H9 (cell line): ENCODE data around the gene PWWP2B. TPM values are rescaled to one million over a fixed set of nuclear protein-coding genes. Genes with fewer than 3 reads are reported as not detected.

ENCODE experiments used
- DNase-seq: peaks from one replicate; pipeline ENCODE4 v3.0.0-alpha.2; 2017
- H2AFZ ChIP-seq: one replicate; pipeline ENCODE4 v1.6.1; 2013; ENCODE audit warnings: mild to moderate bottlenecking, low read length, control low read depth, moderate library complexity
- H2AK5ac ChIP-seq: 2 replicates; pipeline ENCODE4 v1.6.1; 2013; ENCODE audit warnings: low read length, control low read depth, mixed read lengths; ENCODE audit not compliant: insufficient read length
- H2BK120ac ChIP-seq: one replicate; pipeline ENCODE4 v1.6.1; 2013; ENCODE audit warnings: low read depth, mild to moderate bottlenecking, low read length, control low read depth, inconsistent platforms; ENCODE audit not compliant: poor library complexity, severe bottlenecking
- H2BK12ac ChIP-seq: 2 replicates; pipeline ENCODE4 v1.6.1; 2013; ENCODE audit warnings: low read length, control low read depth, mixed read lengths, low read depth; ENCODE audit not compliant: insufficient read length
- H2BK15ac ChIP-seq: 2 replicates; pipeline ENCODE4 v1.6.1; 2013; ENCODE audit warnings: low read depth, low read length, control low read depth
- H2BK20ac ChIP-seq: one replicate; pipeline ENCODE4 v1.6.1; 2013; ENCODE audit warnings: low read depth, mild to moderate bottlenecking, low read length, control low read depth, inconsistent platforms; ENCODE audit not compliant: poor library complexity, severe bottlenecking
- H2BK5ac ChIP-seq: 2 replicates; pipeline ENCODE4 v1.6.1; 2013; ENCODE audit warnings: low read length, control low read depth, mixed read lengths; ENCODE audit not compliant: insufficient read length
- H3K14ac ChIP-seq: 2 replicates; pipeline ENCODE4 v1.6.1; 2013; ENCODE audit warnings: low read length, control low read depth; ENCODE audit not compliant: insufficient read depth
- H3K18ac ChIP-seq: 2 replicates; pipeline ENCODE4 v1.6.1; 2013; ENCODE audit warnings: low read depth, mild to moderate bottlenecking, mixed read lengths, low read length, control low read depth; ENCODE audit not compliant: insufficient read length
- H3K23ac ChIP-seq: 2 replicates; pipeline ENCODE4 v1.6.1; 2013; ENCODE audit warnings: low read length, control low read depth, mixed read lengths, low read depth; ENCODE audit not compliant: insufficient read length
- H3K23me2 ChIP-seq: 2 replicates; pipeline ENCODE4 v1.6.1; 2013; ENCODE audit warnings: low read depth, mild to moderate bottlenecking, mixed read lengths, low read length, control low read depth; ENCODE audit not compliant: insufficient read length, poor library complexity, severe bottlenecking
- H3K27ac ChIP-seq: 2 replicates; pipeline ENCODE4 v1.5.1; 2013; ENCODE audit warnings: low read length, control low read depth, mixed read lengths, low read depth; ENCODE audit not compliant: insufficient read length
- H3K27me3 ChIP-seq: 2 replicates; pipeline ENCODE4 v1.6.1; 2013; ENCODE audit warnings: low read length, control low read depth, inconsistent platforms; ENCODE audit not compliant: insufficient read depth
- H3K4ac ChIP-seq: 2 replicates; pipeline ENCODE4 v1.6.1; 2013; ENCODE audit warnings: low read depth, mild to moderate bottlenecking, control low read depth, inconsistent platforms, low read length, moderate library complexity
- H3K4me1 ChIP-seq: 2 replicates; pipeline ENCODE4 v1.6.1; 2013; ENCODE audit warnings: low read length, control low read depth, inconsistent platforms; ENCODE audit not compliant: insufficient read depth
- H3K4me2 ChIP-seq: 2 replicates; pipeline ENCODE4 v1.6.1; 2013; ENCODE audit warnings: low read length, control low read depth, mixed read lengths; ENCODE audit not compliant: insufficient read length, insufficient read depth
- H3K56ac ChIP-seq: 2 replicates; pipeline ENCODE4 v1.6.1; 2013; ENCODE audit warnings: low read depth, mild to moderate bottlenecking, mixed read lengths, low read length, control low read depth; ENCODE audit not compliant: insufficient read length
- H3K79me1 ChIP-seq: 2 replicates; pipeline ENCODE4 v1.6.1; 2013; ENCODE audit warnings: low read depth, mild to moderate bottlenecking, moderate library complexity, low read length, control low read depth, inconsistent platforms; ENCODE audit not compliant: insufficient read depth, poor library complexity, severe bottlenecking
- H3K79me2 ChIP-seq: 2 replicates; pipeline ENCODE4 v1.6.1; 2013; ENCODE audit warnings: low read length, control low read depth, inconsistent platforms; ENCODE audit not compliant: insufficient read depth
- H3K9ac ChIP-seq: 2 replicates; pipeline ENCODE4 v1.6.1; 2013; ENCODE audit warnings: low read length, control low read depth, mixed read lengths; ENCODE audit not compliant: insufficient read length; ENCODE audit errors: extremely low read depth
- H3K9me3 ChIP-seq: one replicate; pipeline ENCODE4 v1.6.1; 2013; ENCODE audit warnings: low read depth, low read length, inconsistent platforms; ENCODE audit not compliant: control insufficient read depth
- H3T11ph ChIP-seq: one replicate; pipeline ENCODE4 v1.6.1; 2013; ENCODE audit warnings: mild to moderate bottlenecking, low read length, control low read depth, inconsistent platforms
- H4K20me1 ChIP-seq: one replicate; pipeline ENCODE4 v1.6.1; 2013; ENCODE audit not compliant: control insufficient read depth, insufficient read length, insufficient read depth
- H4K5ac ChIP-seq: 2 replicates; pipeline ENCODE4 v1.6.1; 2013; ENCODE audit warnings: low read depth, mild to moderate bottlenecking, mixed read lengths, low read length, control low read depth; ENCODE audit not compliant: insufficient read length
- H4K8ac ChIP-seq: replicated peaks from 2 replicates; pipeline ENCODE4 v1.6.1; 2013; ENCODE audit warnings: low read length, control low read depth, mixed read lengths, low read depth; ENCODE audit not compliant: insufficient read length
- H4K91ac ChIP-seq: 2 replicates; pipeline ENCODE4 v1.6.1; 2013; ENCODE audit warnings: low read depth, mild to moderate bottlenecking, moderate library complexity, mixed read lengths, low read length, control low read depth; ENCODE audit not compliant: insufficient read length
- H3K27ac Mint-ChIP-seq, 3 experiments: 2 replicates in 2 of 3; 3 replicates in 1 of 3; pipeline ENCODE4 v1.8.0; 2020 to 2021; ENCODE audit warnings: mixed read lengths in 3 of 3, mild to moderate bottlenecking in 1 of 3, moderate library complexity in 1 of 3
- H3K27me3 Mint-ChIP-seq: 2 replicates; pipeline ENCODE4 v1.8.0; 2021; ENCODE audit warnings: low read depth, mild to moderate bottlenecking, moderate library complexity, mixed read lengths
- H3K36me3 Mint-ChIP-seq, 3 experiments: 2 replicates in 2 of 3; 3 replicates in 1 of 3; pipeline ENCODE4 v1.8.0; 2020 to 2021; ENCODE audit warnings: low read depth in 3 of 3, mixed read lengths in 3 of 3; ENCODE audit not compliant: insufficient read depth in 1 of 3
- H3K4me1 Mint-ChIP-seq, 2 experiments: 2 replicates each; pipeline ENCODE4 v1.8.0; 2020; ENCODE audit warnings: mixed read lengths in 2 of 2
- H3K4me3 Mint-ChIP-seq, 2 experiments: 2 replicates in 1 of 2; 3 replicates in 1 of 2; pipeline ENCODE4 v1.8.0; 2020 to 2021; ENCODE audit warnings: mild to moderate bottlenecking in 2 of 2, mixed read lengths in 2 of 2, moderate library complexity in 1 of 2
- H3K9me3 Mint-ChIP-seq, 2 experiments: 2 replicates in 1 of 2; 3 replicates in 1 of 2; pipeline ENCODE4 v1.8.0; 2020; ENCODE audit warnings: mild to moderate bottlenecking in 2 of 2, mixed read lengths in 2 of 2, moderate library complexity in 1 of 2
- WGBS: extraction: QIAGEN DNeasy Blood & Tissue Kit; methylation state at CpG from one replicate; pipeline ENCODE4 v1.1.7; 2013; ENCODE audit warnings: missing lambda C conversion rate, low lambda C conversion rate, mixed read lengths; ENCODE audit not compliant: insufficient read length; ENCODE audit errors: extremely low coverage; 5-methylcytosine and 5-hydroxymethylcytosine counted together
- total RNA-seq: library from RNA; stranded (reverse); gene quantifications from 2 replicates; pipeline ENCODE4 v1.2.1, GENCODE V29; 2021
- TF ChIP-seq, protein P1 (sequence below): fragments of 200-600 bp; sonication (generic); conservative IDR thresholded peaks from 3 replicates; pipeline ENCODE4 v1.8.0; 2021; ENCODE audit warnings: antibody characterized with exemption, mild to moderate bottlenecking

Gene PWWP2B
- total RNA-seq, 1 experiment from 2014 or later: 10.0 TPM

DNA sequence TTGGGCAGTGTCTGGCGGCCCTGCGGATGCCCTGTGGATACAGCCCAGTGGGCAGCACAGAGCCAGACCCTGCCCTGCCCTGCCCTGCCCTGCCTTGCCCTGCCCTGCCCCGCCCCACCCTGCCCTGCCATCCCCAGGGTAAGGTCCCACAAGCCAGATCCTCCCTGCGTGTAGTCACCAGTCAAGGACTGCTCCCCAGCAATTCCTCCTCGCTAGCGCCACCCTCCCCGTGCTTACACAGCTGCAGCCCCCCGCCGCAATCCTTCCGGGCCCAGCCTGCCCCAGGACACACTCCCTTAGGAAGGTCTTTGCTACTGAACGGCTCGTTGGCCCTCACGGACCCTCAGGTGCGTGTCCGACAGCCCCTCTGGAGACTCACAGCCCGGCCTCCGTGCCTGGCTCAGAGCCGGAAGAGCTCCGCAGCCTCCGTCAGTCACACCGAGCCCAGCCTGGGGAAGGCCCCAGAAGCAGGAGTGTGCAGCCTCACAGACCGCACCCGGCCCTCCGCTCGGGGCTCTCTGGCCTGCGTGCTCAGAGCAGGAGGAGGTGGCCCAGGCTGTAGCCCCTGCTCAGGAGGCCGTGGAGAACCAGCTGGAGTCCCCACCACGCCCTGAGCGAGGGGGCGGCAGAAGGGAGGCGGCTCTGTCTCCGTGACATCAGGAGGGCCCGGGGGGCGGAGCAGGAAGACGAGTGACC is 68.3 kb downstream of the PWWP2B start:
- H3K27ac Mint-ChIP-seq: peak overlapping the region in 1 of 3 experiments; percentile 59; a peak in 1 of 7 replicates
- WGBS: no CpG with 5 or more reads among the region's 35 CpGs
- H3K4ac ChIP-seq: no peak overlapping the region

More for the DNA sequence above, 68.3 kb downstream of the PWWP2B start:
- no peak overlapping the region for H3K9ac ChIP-seq
- Mint-ChIP-seq H3K36me3 (no peaks in the 10 kb centered on the region), H3K4me3 (no peak overlapping the region), H3K9me3 (no peaks in the 10 kb centered on the region), H3K27me3 (no peaks in the 10 kb centered on the region; the same call in 1 of the 2 replicates), H3K4me1 (peaks cover 3 to 15% of the 10 kb centered on the region in 2 experiments; a peak in 3 of 4 replicates)
- no peak for DNase-seq
- H4K8ac ChIP-seq: no peak overlapping the region
- no peaks in the 10 kb centered on the region for H3K79me1 ChIP-seq
- no peak overlapping the region for H3K23ac ChIP-seq
- H3K18ac ChIP-seq: peak overlapping the region; percentile 13
- no peak overlapping the region for H3K56ac ChIP-seq
- H2BK20ac ChIP-seq: no peak overlapping the region
- H4K20me1 ChIP-seq: no peaks in the 10 kb centered on the region
- no peak overlapping the region for H2BK15ac ChIP-seq
- no peaks in the 10 kb centered on the region for H3K23me2 ChIP-seq
- H2AFZ ChIP-seq: no peak overlapping the region
- H3K79me2 ChIP-seq: no peaks in the 10 kb centered on the region
- no peaks in the 10 kb centered on the region for H3K9me3 ChIP-seq
- no peak overlapping the region for H3K27ac ChIP-seq
- TF ChIP-seq, protein P1, sequence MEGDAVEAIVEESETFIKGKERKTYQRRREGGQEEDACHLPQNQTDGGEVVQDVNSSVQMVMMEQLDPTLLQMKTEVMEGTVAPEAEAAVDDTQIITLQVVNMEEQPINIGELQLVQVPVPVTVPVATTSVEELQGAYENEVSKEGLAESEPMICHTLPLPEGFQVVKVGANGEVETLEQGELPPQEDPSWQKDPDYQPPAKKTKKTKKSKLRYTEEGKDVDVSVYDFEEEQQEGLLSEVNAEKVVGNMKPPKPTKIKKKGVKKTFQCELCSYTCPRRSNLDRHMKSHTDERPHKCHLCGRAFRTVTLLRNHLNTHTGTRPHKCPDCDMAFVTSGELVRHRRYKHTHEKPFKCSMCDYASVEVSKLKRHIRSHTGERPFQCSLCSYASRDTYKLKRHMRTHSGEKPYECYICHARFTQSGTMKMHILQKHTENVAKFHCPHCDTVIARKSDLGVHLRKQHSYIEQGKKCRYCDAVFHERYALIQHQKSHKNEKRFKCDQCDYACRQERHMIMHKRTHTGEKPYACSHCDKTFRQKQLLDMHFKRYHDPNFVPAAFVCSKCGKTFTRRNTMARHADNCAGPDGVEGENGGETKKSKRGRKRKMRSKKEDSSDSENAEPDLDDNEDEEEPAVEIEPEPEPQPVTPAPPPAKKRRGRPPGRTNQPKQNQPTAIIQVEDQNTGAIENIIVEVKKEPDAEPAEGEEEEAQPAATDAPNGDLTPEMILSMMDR: peak; percentile 30; the same call in 2 of the 3 replicates
- no peak overlapping the region for H3K4me2 ChIP-seq
- no peak overlapping the region for H3K14ac ChIP-seq
- no peaks in the 10 kb centered on the region for H3K4me1 ChIP-seq
- no peak overlapping the region for H2BK120ac ChIP-seq
- no peak overlapping the region for H2BK5ac ChIP-seq
- no peak overlapping the region for H2BK12ac ChIP-seq
- H3T11ph ChIP-seq: no peak overlapping the region
- H4K5ac ChIP-seq: no peak overlapping the region
- H2AK5ac ChIP-seq: no peak overlapping the region
- H3K27me3 ChIP-seq: no peaks in the 10 kb centered on the region
- no peak overlapping the region for H4K91ac ChIP-seq
